Peyer's patch (tissue), 4 donors: ENCODE results near the gene ANKRD13A. TPM values are rescaled to one million over a fixed set of nuclear protein-coding genes. Genes with fewer than 3 reads are reported as not detected.
"Not testable (repeated sequence)": the region's sequence is repeated elsewhere in the genome, so short reads cannot be mapped to it uniquely, and the experiment has no call there.

Experiments
- DNase-seq, 3 donors: peaks; one replicate each; pipeline ENCODE4 v3.0.0-alpha.2; 2017 to 2019
- H3K27ac ChIP-seq, 4 donors: fragments of 200-600 bp; sonication (generic); one replicate each; pipeline ENCODE4 v1.5.1; 2016 to 2019
- H3K27me3 ChIP-seq, 2 donors: fragments of 200-600 bp; sonication (generic); one replicate each; pipeline ENCODE4 v1.5.1; 2019
- H3K36me3 ChIP-seq, 3 donors: fragments of 200-600 bp; sonication (generic); one replicate each; pipeline ENCODE4 v1.5.1; 2016 to 2019
- H3K4me1 ChIP-seq, 4 donors: fragments of 200-600 bp; sonication (generic); one replicate each; pipeline ENCODE4 v1.5.1; 2016 to 2019
- H3K4me3 ChIP-seq, 4 donors: fragments of 200-600 bp; sonication (generic); 1 replicate in 3 of 4; 2 replicates in 1 of 4; pipeline ENCODE4 v1.5.1; 2016 to 2019; ENCODE audit warnings: mild to moderate bottlenecking in 1 of 4
- H3K9me3 ChIP-seq, 4 donors: fragments of 200-600 bp; sonication (generic); one replicate each; pipeline ENCODE4 v1.5.1; 2016 to 2019; ENCODE audit warnings: mild to moderate bottlenecking in 1 of 4
- CTCF ChIP-seq, 6 experiments: fragments of 450-650 bp in 4 of 6; fragments of 200-600 bp in 2 of 6; sonication (generic) in 1 of 6; IDR thresholded peaks; one replicate each; pipeline ENCODE4 v1.5.1; 2017 to 2019; ENCODE audit warnings: antibody characterized with exemption in 6 of 6, mild to moderate bottlenecking in 3 of 6, moderate library complexity in 1 of 6
- POLR2A ChIP-seq, 2 donors: fragments of 450-650 bp; IDR thresholded peaks; one replicate each; pipeline ENCODE4 v1.5.1; 2017; ENCODE audit warnings: antibody characterized with exemption in 2 of 2, mild to moderate bottlenecking in 2 of 2, moderate library complexity in 2 of 2
- total RNA-seq, 4 donors: library from RNA; depleted of rRNA; stranded (reverse); fragments of >200 nt; gene quantifications; one replicate each; pipeline ENCODE4 v1.1.0, GENCODE V29; 2016

Gene ANKRD13A
- total RNA-seq, 4 donors from 2014 or later: 81.3 to 124 (median 92.1) TPM

GRCh38 chr12:109982210-109982609 is 17.0 kb upstream of the ANKRD13A start:
- no peaks in the 10 kb centered on the region for H3K4me1 ChIP-seq
- TF ChIP-seq POLR2A (IDR thresholded peaks at IDR 0.05) (no peak), CTCF (IDR thresholded peaks at IDR 0.05) (no peak)
- no peak for DNase-seq
- no peak overlapping the region for H3K27ac ChIP-seq
- H3K27me3 ChIP-seq: no peaks in the 10 kb centered on the region
- no peaks in the 10 kb centered on the region for H3K9me3 ChIP-seq
- H3K4me3 ChIP-seq: no peak overlapping the region
- peaks cover 0 to 94% (median 0%) of the 10 kb centered on the region in 3 donors for H3K36me3 ChIP-seq

- H3K27ac ChIP-seq: no peak overlapping the region
- no peaks in the 10 kb centered on the region for H3K27me3 ChIP-seq
- peaks cover 0 to 94% (median 0%) of the 10 kb centered on the region in 3 donors for H3K36me3 ChIP-seq
- H3K9me3 ChIP-seq: no peaks in the 10 kb centered on the region
- no peak overlapping the region for H3K4me3 ChIP-seq
- no peaks in the 10 kb centered on the region for H3K4me1 ChIP-seq
- TF ChIP-seq CTCF (IDR thresholded peaks at IDR 0.05): no peak
- no peak for TF ChIP-seq POLR2A (IDR thresholded peaks at IDR 0.05)
- no peak for DNase-seq
These were observed 15.6 kb upstream of the ANKRD13A start for GRCh38 chr12:109983432-109984142.

- H3K36me3 ChIP-seq: peaks cover 0 to 93% (median 0%) of the 10 kb centered on the region in 3 donors
- not testable (repeated sequence) for H3K27me3 ChIP-seq, H3K4me1 ChIP-seq, H3K9me3 ChIP-seq, H3K27ac ChIP-seq, H3K4me3 ChIP-seq, DNase-seq
These were observed 13.0 kb upstream of the ANKRD13A start for GRCh38 chr12:109986236-109986635.

GRCh38 chr12:109987615-109988014 is 11.6 kb upstream of the ANKRD13A start:
- H3K4me3 ChIP-seq: no peak overlapping the region
- H3K36me3 ChIP-seq: peaks cover 0 to 79% (median 0%) of the 10 kb centered on the region in 3 donors
- no peaks in the 10 kb centered on the region for H3K9me3 ChIP-seq
- H3K4me1 ChIP-seq: peaks cover 0 to 9% (median 0%) of the 10 kb centered on the region in 4 donors
- TF ChIP-seq CTCF (IDR thresholded peaks at IDR 0.05): no peak
- no peak for TF ChIP-seq POLR2A (IDR thresholded peaks at IDR 0.05)
- H3K27ac ChIP-seq: no peak overlapping the region
- DNase-seq: no peak
- no peaks in the 10 kb centered on the region for H3K27me3 ChIP-seq

- no peaks in the 10 kb centered on the region for H3K27me3 ChIP-seq
- H3K27ac ChIP-seq: no peak overlapping the region
- no peak overlapping the region for H3K4me3 ChIP-seq
- H3K36me3 ChIP-seq: peaks cover 0 to 73% (median 0%) of the 10 kb centered on the region in 3 donors
- no peaks in the 10 kb centered on the region for H3K9me3 ChIP-seq
- H3K4me1 ChIP-seq: peaks cover 0 to 9% (median 0%) of the 10 kb centered on the region in 4 donors
- DNase-seq: no peak
- TF ChIP-seq POLR2A (IDR thresholded peaks at IDR 0.05) (no peak), CTCF (IDR thresholded peaks at IDR 0.05) (no peak)
These were observed 11.0 kb upstream of the ANKRD13A start for GRCh38 chr12:109988274-109988673.

GRCh38 chr12:109988903-109989302 is 10.3 kb upstream of the ANKRD13A start:
- no peak for TF ChIP-seq POLR2A (IDR thresholded peaks at IDR 0.05)
- TF ChIP-seq CTCF (IDR thresholded peaks at IDR 0.05): no peak
- Histone ChIP-seq H3K27me3 (no peaks in the 10 kb centered on the region), H3K4me1 (peaks cover 0 to 9% (median 0%) of the 10 kb centered on the region in 4 donors), H3K4me3 (no peak overlapping the region), H3K27ac (peak overlapping the region in 1 of 4 donors; percentile 20), H3K9me3 (no peaks in the 10 kb centered on the region), H3K36me3 (peaks cover 0 to 67% (median 0%) of the 10 kb centered on the region in 3 donors)
- no peak for DNase-seq
